Tibial artery (tissue), 4 donors: ENCODE data around the gene FGD4.

Experiments
- DNase-seq, 2 donors: peaks; one replicate each; pipeline ENCODE4 v3.0.0-alpha.2; 2019
- H3K27ac ChIP-seq, 2 donors: fragments of 200-600 bp; sonication (generic) in 1 of 2; 1 replicate in 1 of 2; 2 replicates in 1 of 2; pipeline ENCODE4 v1.5.1; 2018 to 2019; ENCODE audit warnings: mild to moderate bottlenecking in 1 of 2
- H3K27me3 ChIP-seq, 2 donors: fragments of 200-600 bp; sonication (generic) in 1 of 2; one replicate each; pipeline versions ENCODE4 v1.5.1 to v1.6.0; 2016 to 2019
- H3K36me3 ChIP-seq, 3 donors: fragments of 200-600 bp; sonication (generic) in 2 of 3; one replicate each; pipeline ENCODE4 v1.5.1; 2016 to 2019; ENCODE audit warnings: mild to moderate bottlenecking in 2 of 3
- H3K4me1 ChIP-seq, 4 donors: fragments of 200-600 bp; sonication (generic) in 2 of 4; 1 replicate in 3 of 4; 2 replicates in 1 of 4; pipeline ENCODE4 v1.5.1; 2016 to 2019
- H3K4me3 ChIP-seq, 2 donors: fragments of 200-600 bp; sonication (generic) in 1 of 2; 1 replicate in 1 of 2; 2 replicates in 1 of 2; pipeline ENCODE4 v1.5.1; 2018 to 2019; ENCODE audit warnings: mild to moderate bottlenecking in 2 of 2
- H3K9me3 ChIP-seq, 3 donors: fragments of 200-600 bp; sonication (generic) in 1 of 3; one replicate each; pipeline ENCODE4 v1.5.1; 2016 to 2019
- CTCF ChIP-seq, 2 experiments: fragments of 200-600 bp in 1 of 2; fragments of 450-650 bp in 1 of 2; IDR thresholded peaks; one replicate each; pipeline ENCODE4 v1.5.1; 2017 to 2019; ENCODE audit warnings: antibody characterized with exemption in 2 of 2, mild to moderate bottlenecking in 1 of 2, moderate library complexity in 1 of 2
- intact Hi-C: fragments of 100-400 bp; cut with DNase I; formaldehyde crosslinking; loops from one replicate; pipeline ENCODE4 v1.15.0; 2023; ENCODE audit warnings: low total_unique reads

Gene FGD4

GRCh38 chr12:32440120-32440865 is 40.9 kb downstream of the FGD4 start:
- H3K36me3 ChIP-seq = no peaks in the 10 kb centered on the region
- no peak for TF ChIP-seq CTCF (IDR thresholded peaks at IDR 0.05)
- no peaks in the 10 kb centered on the region for H3K27me3 ChIP-seq
- no peaks in the 10 kb centered on the region for H3K9me3 ChIP-seq
- H3K4me1 ChIP-seq = no peaks in the 10 kb centered on the region
- no peak overlapping the region for H3K4me3 ChIP-seq
- DNase-seq = no peak
- intact Hi-C loops = no loop called here
- H3K27ac ChIP-seq = no peak overlapping the region

GRCh38 chr12:32443491-32443890 is 44.1 kb downstream of the FGD4 start:
- H3K4me1 ChIP-seq = no peaks in the 10 kb centered on the region
- no peaks in the 10 kb centered on the region for H3K27me3 ChIP-seq
- H3K9me3 ChIP-seq = no peaks in the 10 kb centered on the region
- H3K36me3 ChIP-seq = no peaks in the 10 kb centered on the region
- H3K27ac ChIP-seq = no peak overlapping the region
- intact Hi-C loops = no loop called here
- no peak overlapping the region for H3K4me3 ChIP-seq
- DNase-seq = no peak
- no peak for TF ChIP-seq CTCF (IDR thresholded peaks at IDR 0.05)

GRCh38 chr12:32444895-32445294 is 45.5 kb downstream of the FGD4 start:
- H3K36me3 ChIP-seq = no peaks in the 10 kb centered on the region
- no peak for TF ChIP-seq CTCF (IDR thresholded peaks at IDR 0.05)
- DNase-seq = no peak
- H3K27ac ChIP-seq = no peak overlapping the region
- H3K27me3 ChIP-seq = no peaks in the 10 kb centered on the region
- intact Hi-C loops = no loop called here
- no peak overlapping the region for H3K4me3 ChIP-seq
- H3K4me1 ChIP-seq = no peaks in the 10 kb centered on the region
- H3K9me3 ChIP-seq = no peaks in the 10 kb centered on the region

GRCh38 chr12:32445356-32445755 is 46.0 kb downstream of the FGD4 start:
- no peak for DNase-seq
- Histone ChIP-seq H3K9me3 (no peaks in the 10 kb centered on the region), H3K27ac (no peak overlapping the region), H3K36me3 (no peaks in the 10 kb centered on the region), H3K27me3 (no peaks in the 10 kb centered on the region), H3K4me3 (no peak overlapping the region), H3K4me1 (no peaks in the 10 kb centered on the region)
- intact Hi-C loops = no loop called here
- no peak for TF ChIP-seq CTCF (IDR thresholded peaks at IDR 0.05)

- Histone ChIP-seq H3K4me3 (no peak overlapping the region), H3K4me1 (no peaks in the 10 kb centered on the region), H3K9me3 (no peaks in the 10 kb centered on the region), H3K36me3 (no peaks in the 10 kb centered on the region), H3K27ac (no peak overlapping the region), H3K27me3 (no peaks in the 10 kb centered on the region)
- no peak for TF ChIP-seq CTCF (IDR thresholded peaks at IDR 0.05)
- intact Hi-C loops = no loop called here
- DNase-seq = no peak
These were observed 47.2 kb downstream of the FGD4 start for GRCh38 chr12:32446316-32447119.
